ENCODE results near the gene SLC33A1.
A peak's percentile ranks its signal among the peaks of the same experiment; 100 is the strongest.
"Not testable (repeated sequence)": the region's sequence is repeated elsewhere in the genome, so short reads cannot be mapped to it uniquely, and the experiment has no call there.

SLC33A1 gene
- long read RNA-seq, donor 1, full-length matches to known transcripts = 12 of 12 reads
- long read RNA-seq, donor 1, partial matches to known transcripts = 0 of 12 reads
- long read RNA-seq, donor 1, other reads (novel, unspliced or antisense) = 0 of 12 reads
- long read RNA-seq, donor 2, full-length matches to known transcripts = 6 of 6 reads
- long read RNA-seq, donor 2, partial matches to known transcripts = 0 of 6 reads
- long read RNA-seq, donor 2, other reads (novel, unspliced or antisense) = 0 of 6 reads
- long read RNA-seq, donor 3, full-length matches to known transcripts = 6 of 6 reads
- long read RNA-seq, donor 3, partial matches to known transcripts = 0 of 6 reads
- long read RNA-seq, donor 3, other reads (novel, unspliced or antisense) = 0 of 6 reads
- long read RNA-seq, donor 4, full-length matches to known transcripts = 7 of 7 reads
- long read RNA-seq, donor 4, partial matches to known transcripts = 0 of 7 reads
- long read RNA-seq, donor 4, other reads (novel, unspliced or antisense) = 0 of 7 reads
- long read RNA-seq, donor 5, full-length matches to known transcripts = 10 of 10 reads
- long read RNA-seq, donor 5, partial matches to known transcripts = 0 of 10 reads
- long read RNA-seq, donor 5, other reads (novel, unspliced or antisense) = 0 of 10 reads
- long read RNA-seq, donor 6, full-length matches to known transcripts = 9 of 16 reads
- long read RNA-seq, donor 6, partial matches to known transcripts = 7 of 16 reads
- long read RNA-seq, donor 6, other reads (novel, unspliced or antisense) = 0 of 16 reads
- long read RNA-seq, donor 7, full-length matches to known transcripts = 13 of 61 reads
- long read RNA-seq, donor 7, partial matches to known transcripts = 48 of 61 reads
- long read RNA-seq, donor 7, other reads (novel, unspliced or antisense) = 0 of 61 reads
- long read RNA-seq, donor 8, full-length matches to known transcripts = 10 of 10 reads
- long read RNA-seq, donor 8, partial matches to known transcripts = 0 of 10 reads
- long read RNA-seq, donor 8, other reads (novel, unspliced or antisense) = 0 of 10 reads

DNA sequence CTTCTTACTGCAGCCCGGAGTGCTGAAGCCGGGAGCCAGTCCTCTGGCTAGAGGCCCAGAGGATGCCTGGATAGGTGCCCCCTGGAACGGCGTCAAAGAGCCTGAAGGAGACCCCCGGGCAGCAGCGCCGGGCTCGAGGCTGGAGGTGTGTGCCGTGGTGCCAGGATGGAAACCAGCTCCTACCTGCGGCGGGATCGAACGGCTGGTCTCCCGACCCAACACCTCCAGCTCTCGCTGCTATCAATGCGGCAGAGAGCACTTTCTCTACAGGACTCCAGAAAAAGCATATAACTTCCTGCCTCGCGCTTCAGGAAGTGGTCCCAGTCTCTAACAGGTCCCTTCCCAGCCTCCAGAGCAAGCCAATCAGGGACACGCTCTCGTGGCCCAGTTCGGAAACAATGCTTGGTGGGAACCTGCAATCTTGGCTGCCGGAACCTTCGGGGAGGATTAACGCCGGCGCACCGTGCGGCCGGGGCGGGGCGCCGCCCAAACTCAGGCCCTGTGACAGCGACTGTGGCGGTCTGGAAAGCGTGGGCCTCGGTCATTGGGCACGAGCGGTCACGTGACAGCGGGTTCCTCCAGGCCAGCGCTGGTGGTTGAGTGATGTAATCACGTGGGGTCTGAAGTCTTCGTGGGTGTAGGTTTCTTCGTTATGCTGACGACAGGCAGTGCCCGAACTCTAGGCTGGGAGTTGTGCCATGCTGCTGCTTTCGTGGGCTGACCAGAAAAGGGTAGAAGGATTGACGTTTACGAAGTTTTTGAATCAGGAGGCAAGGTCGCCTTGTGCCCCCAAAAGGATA lies at the start of gene SLC33A1:
Gene SLC33A1 (minus strand): TSS at position 287 of the 800 bp plus-strand sequence. CDS start 430 bp downstream, outside the sequence.
- DNase-seq = peak; percentile 95

DNA sequence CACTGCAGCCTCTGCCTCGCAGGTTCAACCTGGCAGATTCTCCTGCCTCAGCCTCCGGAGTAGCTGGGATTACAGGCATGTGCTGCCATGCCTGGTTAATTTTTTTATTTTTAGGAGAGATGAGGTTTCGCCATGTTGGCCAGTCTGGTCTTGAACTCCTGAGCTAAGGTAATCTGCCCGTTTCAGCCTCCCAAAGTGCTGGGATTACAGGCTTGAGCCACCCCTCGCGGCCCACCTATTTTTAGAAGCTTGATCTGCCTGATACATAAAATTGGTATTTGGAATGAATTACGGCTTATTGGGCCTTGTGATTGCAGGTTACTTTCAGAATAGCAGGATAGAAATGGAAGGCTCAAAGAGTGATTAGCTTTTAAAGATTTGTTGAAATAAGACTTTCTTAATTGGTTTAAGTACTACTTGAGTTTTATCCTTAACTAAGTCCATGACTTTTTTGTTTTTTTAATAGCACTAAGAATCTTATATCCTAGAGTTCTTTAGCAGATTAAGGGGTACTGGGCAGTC lies 41.2 kb upstream of the SLC33A1 start:
- DNase-seq = no peak

- no peak for DNase-seq
Observed at GRCh38 chr3:155891321-155891720, 37.1 kb upstream of the SLC33A1 start.

GRCh38 chr3:155890671-155891190 lies 36.5 kb upstream of the SLC33A1 start:
- no peak for DNase-seq

- DNase-seq = no peak
Observed at GRCh38 chr3:155889952-155890351, 35.7 kb upstream of the SLC33A1 start.

DNA sequence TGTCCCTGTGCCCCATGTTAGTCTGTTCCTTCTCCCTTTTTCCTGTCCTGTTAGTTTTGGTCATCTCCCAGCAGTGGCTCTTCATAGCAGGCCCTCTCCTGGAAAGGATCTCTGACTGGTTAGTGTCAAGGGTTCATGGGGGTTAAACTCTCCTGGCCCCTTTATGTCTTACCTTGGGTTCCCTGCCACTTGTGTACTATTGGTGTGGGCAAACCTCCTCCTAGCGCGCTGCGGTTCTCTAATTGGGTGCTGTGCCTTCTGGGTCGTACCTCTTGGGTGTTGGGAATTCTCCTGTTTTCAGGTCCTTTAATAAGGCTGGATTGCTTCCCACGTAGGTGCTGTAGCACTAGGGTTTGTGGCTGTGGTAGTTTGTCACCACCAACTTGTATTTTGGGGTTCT lies 35.0 kb upstream of the SLC33A1 start:
- no peak for DNase-seq

- DNase-seq = no peak
Observed at GRCh38 chr3:155886915-155887314, 32.7 kb upstream of the SLC33A1 start.

- not testable (repeated sequence) for DNase-seq
Observed at GRCh38 chr3:155886348-155886747, 32.1 kb upstream of the SLC33A1 start.

DNA sequence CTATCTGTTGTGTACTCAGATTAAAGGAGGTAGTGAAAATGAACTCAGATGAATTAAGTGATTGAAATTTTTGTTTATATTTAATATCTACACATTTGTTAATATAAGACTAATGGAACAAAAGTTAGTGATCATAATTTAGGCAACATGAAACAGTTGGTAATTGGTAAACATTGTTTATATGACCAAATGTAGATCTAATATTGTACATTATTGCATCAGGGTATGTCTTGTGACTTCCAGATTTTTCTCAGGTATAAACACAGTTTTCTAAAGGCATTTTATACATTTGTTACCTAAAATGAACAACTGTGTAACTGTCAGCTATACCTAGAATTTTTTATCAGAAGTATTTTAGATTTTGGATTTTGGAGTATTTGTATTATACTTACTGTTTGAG lies 31.1 kb upstream of the SLC33A1 start:
- DNase-seq = no peak

- DNase-seq = no peak
Observed at GRCh38 chr3:155884292-155884691, 30.1 kb upstream of the SLC33A1 start.

DNA sequence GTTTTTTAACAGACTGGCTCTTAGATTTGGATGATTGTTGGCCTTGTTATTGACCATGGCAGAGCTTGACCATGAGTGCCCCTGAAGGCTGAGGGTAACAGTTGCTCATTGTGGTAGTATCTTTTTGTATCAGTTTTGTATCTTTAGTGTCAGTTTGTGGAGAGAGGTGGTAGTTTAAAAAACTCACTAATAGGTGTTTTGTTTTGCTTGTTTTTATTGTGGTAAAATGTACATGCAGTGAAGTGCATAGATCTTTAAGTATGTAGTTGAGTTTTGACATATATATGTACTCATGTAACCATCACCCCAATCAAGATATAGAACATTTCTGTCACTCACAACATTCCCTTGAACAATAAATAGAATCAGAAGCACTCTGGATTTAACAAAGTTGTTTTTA lies 26.1 kb upstream of the SLC33A1 start:
- no peak for DNase-seq

GRCh38 chr3:155876503-155876902 lies 22.3 kb upstream of the SLC33A1 start:
- DNase-seq = no peak

- no peak for DNase-seq
Observed at GRCh38 chr3:155876037-155876436, 21.8 kb upstream of the SLC33A1 start.

DNA sequence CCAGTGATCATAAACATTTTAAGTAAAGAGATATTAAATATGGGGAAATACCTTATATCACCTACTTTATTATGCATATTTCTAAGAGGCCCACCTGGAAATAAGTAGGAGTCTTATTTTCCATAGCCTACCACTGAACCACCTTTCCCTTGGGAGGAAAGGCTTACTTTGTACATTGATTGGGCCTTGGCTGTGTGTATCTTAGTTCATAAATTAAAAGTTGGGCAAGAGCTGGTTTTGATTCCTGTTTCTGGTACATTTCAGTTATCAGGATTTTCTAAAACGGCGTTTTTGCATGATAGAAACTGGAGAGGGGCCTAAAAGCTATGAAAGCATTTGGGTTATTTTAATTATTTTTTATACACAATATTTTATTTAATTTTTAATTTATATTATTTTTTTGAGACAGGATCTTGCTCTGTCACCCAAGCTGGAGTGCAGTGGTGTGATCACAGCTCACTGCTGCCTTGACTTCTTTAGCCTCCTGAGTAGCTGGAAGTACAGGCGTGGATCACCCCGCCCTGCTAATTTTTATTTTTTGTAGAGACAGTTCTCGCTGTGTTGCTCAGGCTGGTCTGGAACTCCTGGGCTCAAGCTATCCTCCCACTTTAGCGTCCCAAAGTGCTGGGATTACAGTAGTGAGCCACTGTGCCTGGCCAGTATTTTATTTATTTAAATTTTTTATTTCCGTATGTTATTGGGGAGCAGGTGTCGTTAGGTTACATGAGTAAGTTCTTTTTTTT lies 18.8 kb upstream of the SLC33A1 start:
- DNase-seq = no peak

DNA sequence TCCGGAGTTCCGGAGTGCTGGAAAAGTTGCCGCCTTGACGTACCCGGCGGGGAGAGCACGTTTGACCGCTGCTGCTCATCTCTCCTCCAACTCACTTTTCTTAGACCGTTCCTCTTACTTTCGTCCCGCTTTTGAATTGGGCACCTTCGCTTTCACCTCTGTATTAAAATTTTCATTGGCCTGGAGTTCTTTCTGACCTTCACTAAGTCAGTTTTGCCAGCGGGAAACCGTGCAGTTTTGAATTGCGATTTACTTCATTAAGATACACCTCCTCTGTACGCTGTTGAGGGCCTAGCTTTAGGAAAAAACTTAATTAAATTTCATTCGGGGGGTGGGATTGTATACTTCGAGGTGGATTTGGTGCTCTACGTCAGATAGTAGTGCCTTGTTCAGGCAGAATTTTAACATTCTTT lies 17.5 kb upstream of the SLC33A1 start:
- no peak for DNase-seq

DNA sequence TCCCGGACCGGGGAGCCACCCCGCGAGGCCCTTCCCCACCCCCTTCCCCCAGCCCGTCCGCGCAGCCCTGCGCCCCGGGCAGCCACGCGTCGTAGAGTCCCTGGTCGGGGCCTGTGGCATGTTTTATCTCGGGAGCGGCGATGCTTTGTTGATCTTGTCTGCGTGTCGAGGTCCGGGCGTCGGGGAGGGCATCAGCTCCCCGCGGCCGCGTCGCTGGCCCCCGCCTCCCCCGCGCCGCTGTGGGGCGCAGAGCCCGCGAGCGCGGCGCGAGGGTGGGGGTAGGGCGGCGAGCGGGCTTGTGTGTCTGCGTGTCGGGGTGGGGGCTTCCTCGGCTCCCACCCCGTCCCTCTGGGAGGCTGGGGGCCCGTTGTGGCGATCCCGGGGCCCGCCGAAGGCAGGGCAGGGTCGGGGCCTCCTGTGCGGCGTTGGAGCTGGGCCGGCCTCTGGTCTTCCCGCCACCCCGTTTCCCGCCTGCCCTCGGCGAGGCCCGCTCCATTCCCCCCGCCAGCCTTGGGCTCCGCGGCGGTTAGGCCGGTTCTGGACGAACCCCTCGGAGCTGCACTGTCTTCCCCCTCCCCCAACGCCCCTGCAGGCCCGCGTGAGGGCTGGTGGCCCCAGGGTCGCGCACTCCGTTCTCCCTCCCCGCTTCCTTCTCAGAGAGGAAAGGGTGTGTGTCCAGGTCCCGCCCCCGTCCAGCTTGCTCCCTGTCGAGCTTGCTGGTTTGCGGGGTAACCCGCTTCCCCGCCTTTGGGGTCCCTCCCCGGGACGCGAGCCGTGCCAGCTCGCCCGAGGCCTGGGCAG lies 16.9 kb upstream of the SLC33A1 start:
- peak; percentile 77 for DNase-seq

DNA sequence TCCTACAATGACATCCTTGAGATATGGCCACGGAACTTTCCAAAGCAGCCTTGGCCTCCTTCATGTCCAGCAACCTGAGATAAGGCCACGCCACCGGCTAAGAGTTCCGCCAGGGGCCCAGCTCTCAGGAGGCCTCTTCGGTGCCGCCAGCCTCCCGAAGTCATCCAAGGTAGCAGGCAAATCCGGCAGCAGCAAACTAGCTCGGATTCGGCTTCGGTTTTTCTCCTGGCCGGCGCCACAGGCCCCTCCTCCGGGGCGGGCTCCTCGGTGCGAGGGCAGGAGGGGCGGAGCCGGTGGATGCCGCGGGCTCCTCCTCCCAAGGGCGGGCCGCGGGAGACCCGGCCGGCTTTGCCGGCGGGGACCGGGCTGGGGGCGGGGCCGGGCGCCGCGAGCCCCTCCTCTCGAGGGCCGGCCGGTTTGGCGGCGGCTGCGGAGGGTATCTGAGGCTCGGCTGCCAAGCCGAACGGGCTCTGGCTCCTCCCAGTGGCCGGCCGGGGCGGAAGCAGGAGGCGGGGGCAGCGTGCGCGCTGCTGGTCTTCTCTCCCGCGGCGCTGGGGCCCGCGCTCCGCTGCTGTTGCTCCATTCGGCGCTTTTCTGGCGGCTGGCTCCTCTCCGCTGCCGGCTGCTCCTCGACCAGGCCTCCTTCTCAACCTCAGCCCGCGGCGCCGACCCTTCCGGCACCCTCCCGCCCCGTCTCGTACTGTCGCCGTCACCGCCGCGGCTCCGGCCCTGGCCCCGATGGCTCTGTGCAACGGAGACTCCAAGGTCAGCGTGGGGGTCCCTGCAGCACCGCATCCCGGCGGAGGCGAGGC lies 16.1 kb upstream of the SLC33A1 start, which contains the start of gene GMPS:
Gene GMPS (plus strand): TSS at position 518 of the 812 bp plus-strand sequence. CDS start 221 bp downstream, at position 739.
- DNase-seq = peak; percentile 90

- DNase-seq = no peak
Observed at GRCh38 chr3:155869691-155870090, 15.5 kb upstream of the SLC33A1 start.
